HG03097 (cell line): ENCODE results near the gene C13orf46.
"Not testable (repeated sequence)": the region's sequence is repeated elsewhere in the genome, so short reads cannot be mapped to it uniquely, and the experiment has no call there.

Experiments
- ATAC-seq: cut with Tn5 transposase; IDR thresholded peaks from one replicate; pipeline ENCODE4 v1.9.1; 2021; ENCODE audit not compliant: unreplicated experiment, low FRiP score

Gene C13orf46

GRCh38 chr13:113973218-113974164 is at the start of gene C13orf46:
Gene C13orf46 (minus strand): TSS chr13:113974076. CDS start chr13:113973997, 79 bp downstream.
- no peak for ATAC-seq

- ATAC-seq = no peak
Measured at GRCh38 chr13:114022876-114023275, 49.0 kb upstream of the C13orf46 start.

GRCh38 chr13:114022309-114022669 is 48.4 kb upstream of the C13orf46 start:
- no peak for ATAC-seq

GRCh38 chr13:114021464-114022308 is 47.8 kb upstream of the C13orf46 start:
- ATAC-seq = no peak

- no peak for ATAC-seq
Measured at GRCh38 chr13:114020750-114021463, 47.0 kb upstream of the C13orf46 start.

GRCh38 chr13:114020134-114020533 is 46.3 kb upstream of the C13orf46 start:
- ATAC-seq = not testable (repeated sequence)

- ATAC-seq = no peak
Measured at GRCh38 chr13:114019367-114019766, 45.5 kb upstream of the C13orf46 start.

GRCh38 chr13:114018461-114019055 is 44.7 kb upstream of the C13orf46 start:
- no peak for ATAC-seq

GRCh38 chr13:114017966-114018365 is 44.1 kb upstream of the C13orf46 start:
- ATAC-seq = no peak

GRCh38 chr13:114017028-114017630 is 43.3 kb upstream of the C13orf46 start:
- no peak for ATAC-seq

GRCh38 chr13:114016321-114017027 is 42.6 kb upstream of the C13orf46 start:
- ATAC-seq = no peak

- no peak for ATAC-seq
Measured at GRCh38 chr13:114015969-114016295, 42.1 kb upstream of the C13orf46 start.

GRCh38 chr13:114015111-114015968 is 41.5 kb upstream of the C13orf46 start:
- ATAC-seq = no peak

GRCh38 chr13:114013952-114014629 is 40.2 kb upstream of the C13orf46 start:
- no peak for ATAC-seq

GRCh38 chr13:114013336-114013735 is 39.5 kb upstream of the C13orf46 start:
- no peak for ATAC-seq

- ATAC-seq = no peak
Measured at GRCh38 chr13:114012921-114013320, 39.0 kb upstream of the C13orf46 start.

- no peak for ATAC-seq
Measured at GRCh38 chr13:114012141-114012540, 38.3 kb upstream of the C13orf46 start.

GRCh38 chr13:114011226-114011625 is 37.4 kb upstream of the C13orf46 start:
- no peak for ATAC-seq
